Panc1 (cell line): ENCODE results near the gene PIGC. TPM values are rescaled to one million over a fixed set of nuclear protein-coding genes. Genes with fewer than 3 reads are reported as not detected.

Source experiments
- ATAC-seq: fragments of 200-7000 bp; cut with Tn5 transposase; 2 replicates; pipeline ENCODE4 v1.9.1; 2020; ENCODE audit warnings: mild to moderate bottlenecking, moderate library complexity
- Bru-seq: library from RNA; stranded (reverse); fragments of 400-500 nt; gene quantifications from one replicate; lab custom pipeline; 2021; lab: Mats Ljungman, UMichigan
- BruChase-seq, 2 experiments: library from RNA; stranded (reverse); fragments of 400-500 nt; gene quantifications; one replicate each; lab custom pipeline; 2021; lab: Mats Ljungman, UMichigan
- BruUV-seq: library from RNA; stranded (reverse); fragments of 400-500 nt; replicated peaks from 2 replicates; lab custom pipeline; 2021; lab: Mats Ljungman, UMichigan
- CTCF ChIA-PET: fragments of 300-600 bp; sonication (Branson Sonifier 250); formaldehyde crosslinking; loops from one replicate; lab custom pipeline; 2022; ENCODE audit warnings: antibody characterized with exemption; lab: Charles Lee
- POLR2A ChIA-PET: fragments of 300-600 bp; sonication (Branson Sonifier 250); formaldehyde crosslinking; loops from one replicate; lab custom pipeline; 2022; ENCODE audit warnings: antibody characterized with exemption; lab: Charles Lee
- DNase-seq: peaks from one replicate; pipeline ENCODE4 v3.0.0-alpha.2; 2010; ENCODE audit warnings: low read depth, low spot score
- H3K27ac ChIP-seq: 2 replicates; pipeline ENCODE4 v1.5.1; 2011; ENCODE audit warnings: mild to moderate bottlenecking, low read length, inconsistent platforms
- H3K27me3 ChIP-seq: fragments of 200-500 bp; sonication (Bioruptor generic); 2 replicates; pipeline ENCODE4 v1.6.0; 2014; ENCODE audit warnings: low read length, inconsistent platforms; ENCODE audit not compliant: control insufficient read depth, insufficient read depth
- H3K36me3 ChIP-seq: fragments of 200-500 bp; sonication (Bioruptor generic); 2 replicates; pipeline ENCODE4 v1.5.1; 2014; ENCODE audit warnings: inconsistent platforms, mild to moderate bottlenecking, low read length, moderate library complexity; ENCODE audit not compliant: control insufficient read depth, insufficient read depth
- H3K4me1 ChIP-seq: 2 replicates; pipeline ENCODE4 v1.5.1; 2011; ENCODE audit warnings: inconsistent platforms, mild to moderate bottlenecking, low read length, moderate library complexity; ENCODE audit not compliant: control insufficient read depth, insufficient read depth
- H3K4me3 ChIP-seq, 2 experiments: 2 replicates each; pipeline ENCODE4 v1.5.1; 2011 to 2012; ENCODE audit warnings: low read depth in 2 of 2, low read length in 2 of 2, mild to moderate bottlenecking in 2 of 2, inconsistent platforms in 1 of 2, moderate library complexity in 1 of 2
- H3K9me3 ChIP-seq: fragments of 200-500 bp; sonication (Bioruptor generic); 2 replicates; pipeline ENCODE4 v1.5.1; 2014; ENCODE audit warnings: low read depth, mild to moderate bottlenecking, inconsistent platforms, low read length, moderate library complexity; ENCODE audit not compliant: control insufficient read depth, insufficient read depth
- POLR2AphosphoS5 ChIP-seq: IDR thresholded peaks from 2 replicates; pipeline ENCODE4 v1.6.1; 2012; ENCODE audit warnings: mild to moderate bottlenecking, low read depth, low read length, moderate library complexity
- SIN3A ChIP-seq: IDR thresholded peaks from 2 replicates; pipeline ENCODE4 v1.6.1; 2012; ENCODE audit warnings: low read depth, mild to moderate bottlenecking, low read length, moderate library complexity, borderline replicate concordance; ENCODE audit not compliant: insufficient read depth
- TCF7L2 ChIP-seq: IDR thresholded peaks from 2 replicates; pipeline ENCODE4 v1.6.1; 2011; ENCODE audit warnings: mild to moderate bottlenecking, low read depth, low read length, inconsistent platforms
- in situ Hi-C: cut with HindIII; loops from 2 replicates; pipeline ENCODE4 v1.10.0; 2016; ENCODE audit warnings: low sequenced_read_pairs, low pct_unique_long_range_greater_than_20kb
- intact Hi-C: fragments of 100-400 bp; cut with micrococcal nuclease; formaldehyde crosslinking; loops from one replicate; pipeline ENCODE4 v1.10.0; 2022; ENCODE audit not compliant: unreplicated experiment
- long read RNA-seq: library from polyadenylated mRNA; unstranded; transcript quantifications from one replicate; pipeline ENCODE4 v2.0.0, GENCODE V29; 2021; ENCODE audit not compliant: unreplicated experiment
- polyA plus RNA-seq: library from polyadenylated mRNA; unstranded; fragments of >200 nt; gene quantifications from one replicate; pipeline ENCODE4 v1.2.1, GENCODE V29; 2012; ENCODE audit warnings: missing spikeins; ENCODE audit not compliant: insufficient read length
- total RNA-seq: library from RNA; stranded (reverse); gene quantifications from one replicate; pipeline ENCODE4 v1.2.1, GENCODE V29; 2021; ENCODE audit not compliant: unreplicated experiment
- TF ChIP-seq, protein P1 (sequence below): fragments of 450-650 bp; IDR thresholded peaks from 2 replicates; pipeline ENCODE4 v1.5.1; 2017; ENCODE audit warnings: mild to moderate bottlenecking
- TF ChIP-seq, protein P2 (sequence below), 2 experiments: IDR thresholded peaks; 2 replicates each; pipeline ENCODE4 v1.6.1; 2011 to 2012; ENCODE audit warnings: low read depth in 2 of 2, control low read depth in 1 of 2, low read length in 1 of 2, mild to moderate bottlenecking in 1 of 2, moderate library complexity in 1 of 2; ENCODE audit not compliant: insufficient read depth in 1 of 2

PIGC gene
- 23.6 TPM for total RNA-seq
- polyA plus RNA-seq: 22.0 TPM
- percentile 93 among the genes with signal in this experiment for Bru-seq, nascent RNA
- percentile 97 among the genes with signal in this experiment for BruChase-seq, experiment 1, labeled RNA remaining after a 2-hour chase
- percentile 94 among the genes with signal in this experiment for BruChase-seq, experiment 2, labeled RNA remaining after a 6-hour chase
- long read RNA-seq, transcript PIGC-201 (2 exons, 1,447 nt): major isoform, 33 of 47 reads
- long read RNA-seq, partial matches to known transcripts: 0 of 47 reads
- long read RNA-seq, other reads (novel, unspliced or antisense): 12 of 47 reads

DNA sequence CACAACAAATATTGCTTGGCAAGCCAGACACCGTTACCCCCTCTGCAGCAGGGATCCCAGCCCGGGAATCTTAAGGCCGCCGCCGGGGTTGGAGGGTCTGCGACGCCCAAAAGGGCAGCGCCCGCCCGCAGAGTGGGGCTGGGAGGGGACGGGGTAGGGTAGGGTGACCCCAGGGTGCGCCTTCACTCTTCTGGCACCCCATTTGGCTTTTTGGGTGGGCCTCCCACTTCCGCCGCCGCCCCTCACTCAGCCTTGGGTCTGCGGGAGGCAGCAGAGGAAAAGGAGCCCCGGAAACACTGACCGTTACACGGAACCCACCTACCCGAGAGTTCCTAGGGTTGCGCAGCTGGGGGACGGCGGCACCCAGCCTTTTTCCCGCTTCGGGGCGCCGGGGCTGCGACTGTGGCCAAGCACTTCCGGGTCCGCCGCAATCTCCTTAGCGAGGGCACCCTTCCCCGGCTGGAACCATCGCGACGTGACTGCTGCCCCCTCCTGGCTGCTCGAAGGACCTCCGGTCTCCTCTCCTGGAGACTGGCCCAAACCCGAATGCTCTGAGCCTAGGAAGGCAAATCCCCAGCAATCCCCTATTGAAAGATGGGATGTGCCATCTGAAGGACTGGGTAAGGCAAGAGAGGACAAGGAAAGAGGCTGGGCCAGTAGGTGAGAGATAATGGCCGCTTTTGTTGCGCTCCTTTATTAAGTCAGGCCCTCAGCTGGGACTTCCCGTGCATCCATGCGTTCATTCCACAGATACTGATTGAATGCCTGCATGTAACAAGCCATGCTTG lies at the start of gene PIGC:
Gene PIGC (minus strand): TSS at position 404 of the 788 bp plus-strand sequence. CDS start 1,447 bp downstream, outside the sequence.
- Histone ChIP-seq H3K9me3 (no peaks in the 10 kb centered on the region), H3K4me3 (peak within 1 kb of the TSS; percentile 91 to 98), H3K36me3 (peaks cover 2% of the 10 kb centered on the region), H3K4me1 (peaks cover 17% of the 10 kb centered on the region), H3K27me3 (no peaks in the 10 kb centered on the region), H3K27ac (peak within 1 kb of the TSS; percentile 98)
- CTCF ChIA-PET: interaction anchor here (0.6 to 1.3 kb wide), 4 partner anchors 13 to 441 kb away, joined by 3 to 6 read pairs (median 4); no protein-coding TSS in a partner anchor
- in situ Hi-C loops (no loop called here), intact Hi-C loops (no loop called here)
- peak; percentile 76 for TF ChIP-seq POLR2AphosphoS5
- TF ChIP-seq, protein P1, sequence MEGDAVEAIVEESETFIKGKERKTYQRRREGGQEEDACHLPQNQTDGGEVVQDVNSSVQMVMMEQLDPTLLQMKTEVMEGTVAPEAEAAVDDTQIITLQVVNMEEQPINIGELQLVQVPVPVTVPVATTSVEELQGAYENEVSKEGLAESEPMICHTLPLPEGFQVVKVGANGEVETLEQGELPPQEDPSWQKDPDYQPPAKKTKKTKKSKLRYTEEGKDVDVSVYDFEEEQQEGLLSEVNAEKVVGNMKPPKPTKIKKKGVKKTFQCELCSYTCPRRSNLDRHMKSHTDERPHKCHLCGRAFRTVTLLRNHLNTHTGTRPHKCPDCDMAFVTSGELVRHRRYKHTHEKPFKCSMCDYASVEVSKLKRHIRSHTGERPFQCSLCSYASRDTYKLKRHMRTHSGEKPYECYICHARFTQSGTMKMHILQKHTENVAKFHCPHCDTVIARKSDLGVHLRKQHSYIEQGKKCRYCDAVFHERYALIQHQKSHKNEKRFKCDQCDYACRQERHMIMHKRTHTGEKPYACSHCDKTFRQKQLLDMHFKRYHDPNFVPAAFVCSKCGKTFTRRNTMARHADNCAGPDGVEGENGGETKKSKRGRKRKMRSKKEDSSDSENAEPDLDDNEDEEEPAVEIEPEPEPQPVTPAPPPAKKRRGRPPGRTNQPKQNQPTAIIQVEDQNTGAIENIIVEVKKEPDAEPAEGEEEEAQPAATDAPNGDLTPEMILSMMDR: peak; percentile 92
- TF ChIP-seq TCF7L2: no peak
- peak; percentile 58; the same call in 1 of the 2 replicates for TF ChIP-seq SIN3A
- TF ChIP-seq, protein P2, sequence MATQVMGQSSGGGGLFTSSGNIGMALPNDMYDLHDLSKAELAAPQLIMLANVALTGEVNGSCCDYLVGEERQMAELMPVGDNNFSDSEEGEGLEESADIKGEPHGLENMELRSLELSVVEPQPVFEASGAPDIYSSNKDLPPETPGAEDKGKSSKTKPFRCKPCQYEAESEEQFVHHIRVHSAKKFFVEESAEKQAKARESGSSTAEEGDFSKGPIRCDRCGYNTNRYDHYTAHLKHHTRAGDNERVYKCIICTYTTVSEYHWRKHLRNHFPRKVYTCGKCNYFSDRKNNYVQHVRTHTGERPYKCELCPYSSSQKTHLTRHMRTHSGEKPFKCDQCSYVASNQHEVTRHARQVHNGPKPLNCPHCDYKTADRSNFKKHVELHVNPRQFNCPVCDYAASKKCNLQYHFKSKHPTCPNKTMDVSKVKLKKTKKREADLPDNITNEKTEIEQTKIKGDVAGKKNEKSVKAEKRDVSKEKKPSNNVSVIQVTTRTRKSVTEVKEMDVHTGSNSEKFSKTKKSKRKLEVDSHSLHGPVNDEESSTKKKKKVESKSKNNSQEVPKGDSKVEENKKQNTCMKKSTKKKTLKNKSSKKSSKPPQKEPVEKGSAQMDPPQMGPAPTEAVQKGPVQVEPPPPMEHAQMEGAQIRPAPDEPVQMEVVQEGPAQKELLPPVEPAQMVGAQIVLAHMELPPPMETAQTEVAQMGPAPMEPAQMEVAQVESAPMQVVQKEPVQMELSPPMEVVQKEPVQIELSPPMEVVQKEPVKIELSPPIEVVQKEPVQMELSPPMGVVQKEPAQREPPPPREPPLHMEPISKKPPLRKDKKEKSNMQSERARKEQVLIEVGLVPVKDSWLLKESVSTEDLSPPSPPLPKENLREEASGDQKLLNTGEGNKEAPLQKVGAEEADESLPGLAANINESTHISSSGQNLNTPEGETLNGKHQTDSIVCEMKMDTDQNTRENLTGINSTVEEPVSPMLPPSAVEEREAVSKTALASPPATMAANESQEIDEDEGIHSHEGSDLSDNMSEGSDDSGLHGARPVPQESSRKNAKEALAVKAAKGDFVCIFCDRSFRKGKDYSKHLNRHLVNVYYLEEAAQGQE (IDR thresholded peaks at IDR 0.05; ENCODE audit: insufficient read depth in 1 of 2, low read depth in 2 of 2, low read length in 1 of 2): no peak
- BruUV-seq: TSS peak; percentile 73
- DNase-seq (peak; percentile 67), ATAC-seq (peak; percentile 100)
- POLR2A ChIA-PET: interaction anchor here (1.2 kb wide), 1 partner anchor 121 kb away, joined by 3 read pairs; no protein-coding TSS in a partner anchor

DNA sequence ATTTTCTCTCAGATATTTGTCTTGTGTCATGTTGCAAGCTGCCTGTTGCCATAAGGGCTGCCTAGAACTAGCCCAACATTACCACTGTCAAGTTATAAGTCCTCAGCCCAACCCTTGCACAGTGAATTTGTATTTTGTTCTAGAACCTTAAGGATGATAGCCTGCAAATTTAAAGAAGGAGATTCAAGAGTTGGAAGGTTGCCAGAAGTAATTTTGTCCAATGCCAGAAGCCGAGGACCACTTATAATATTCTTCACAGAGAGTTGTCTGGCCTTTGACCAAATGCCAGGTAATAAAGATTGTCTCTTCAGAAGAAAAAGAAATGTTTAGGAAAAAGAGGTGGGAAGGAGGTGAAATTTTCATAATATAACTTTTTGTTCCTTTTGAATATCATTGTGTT lies 48.6 kb upstream of the PIGC start:
- in situ Hi-C loops (no loop called here), intact Hi-C loops (no loop called here)
- Histone ChIP-seq H3K36me3 (no peaks in the 10 kb centered on the region), H3K9me3 (no peaks in the 10 kb centered on the region), H3K4me1 (no peaks in the 10 kb centered on the region; the same call in 1 of the 2 replicates), H3K27ac (no peak overlapping the region), H3K4me3 (no peak overlapping the region), H3K27me3 (peaks cover 5% of the 10 kb centered on the region; the same call in 1 of the 2 replicates)
- DNase-seq (no peak), ATAC-seq (no peak)
- ChIA-PET POLR2A (no interaction called here), CTCF (no interaction called here)
- no TSS peak for BruUV-seq
- TF ChIP-seq, protein P2 (IDR thresholded peaks at IDR 0.05; ENCODE audit: insufficient read depth in 1 of 2, low read depth in 2 of 2, low read length in 1 of 2): no peak
